Endothelial cell of umbilical vein (primary cell): ENCODE measurements around the gene B9D1. TPM values are rescaled to one million over a fixed set of nuclear protein-coding genes. Genes with fewer than 3 reads are reported as not detected.

Experiments used
- BruUV-seq: library from RNA; stranded (reverse); fragments of 400-500 nt; replicated peaks from 2 replicates; lab custom pipeline; 2021; lab: Mats Ljungman, UMichigan
- CTCF ChIA-PET: fragments of 300-600, 350-600 bp; sonication (Branson Sonifier 250); formaldehyde crosslinking; loops from one replicate; lab custom pipeline; 2021; ENCODE audit warnings: antibody characterized with exemption, inconsistent platforms; lab: Charles Lee
- POLR2A ChIA-PET: fragments of 300-600, 350-600 bp; sonication (Branson Sonifier 250); formaldehyde crosslinking; loops from one replicate; lab custom pipeline; 2021; ENCODE audit warnings: antibody characterized with exemption, inconsistent platforms; lab: Charles Lee
- DNase-seq: peaks from one replicate; pipeline ENCODE4 v3.0.0-alpha.2; 2011; ENCODE audit warnings: low read depth, low spot score
- FAIRE-seq: peaks from 2 replicates; lab custom pipeline; 2011; peaks lifted over from hg19 to GRCh38; lab: Jason Lieb, UNC
- H2AFZ ChIP-seq: 2 replicates; pipeline ENCODE4 v1.6.0; 2012; ENCODE audit warnings: low read depth, low read length, control low read depth, inconsistent platforms
- H3K27ac ChIP-seq: 2 replicates; pipeline ENCODE4 v1.5.1; 2011; ENCODE audit warnings: low read depth, mild to moderate bottlenecking, control low read depth, low read length, moderate library complexity; ENCODE audit not compliant: insufficient read depth
- H3K27me3 ChIP-seq, 2 experiments: 2 replicates each; pipeline versions ENCODE4 v1.6.0 to v1.6.1; 2011; ENCODE audit warnings: low read length in 2 of 2, mixed read lengths in 1 of 2; ENCODE audit not compliant: control insufficient read depth in 2 of 2, insufficient read depth in 2 of 2
- H3K36me3 ChIP-seq, 2 experiments: 2 replicates in 1 of 2; 3 replicates in 1 of 2; pipeline ENCODE4 v1.5.1; 2011; ENCODE audit warnings: low read length in 2 of 2, mild to moderate bottlenecking in 1 of 2, moderate library complexity in 1 of 2; ENCODE audit not compliant: control insufficient read depth in 2 of 2, insufficient read depth in 2 of 2; ENCODE audit errors: extremely low read depth in 1 of 2
- H3K4me1 ChIP-seq: 3 replicates; pipeline ENCODE4 v1.5.1; 2011; ENCODE audit warnings: mild to moderate bottlenecking, low read length; ENCODE audit not compliant: control insufficient read depth, insufficient read depth; ENCODE audit errors: extremely low read depth
- H3K4me2 ChIP-seq: 2 replicates; pipeline ENCODE4 v1.6.1; 2011; ENCODE audit warnings: low read length, control low read depth, mixed read lengths; ENCODE audit not compliant: insufficient read depth
- H3K4me3 ChIP-seq, 3 experiments: fragments of 200-600 bp in 1 of 3; sonication (generic), shearing (Covaris generic) in 1 of 3; replicated peaks in 1 of 3; 2 replicates each; pipeline ENCODE4 v1.5.1; 2011 to 2016; ENCODE audit warnings: control low read depth in 3 of 3, low read length in 3 of 3, mild to moderate bottlenecking in 2 of 3, inconsistent platforms in 1 of 3, low read depth in 1 of 3, moderate library complexity in 1 of 3; ENCODE audit not compliant: insufficient read depth in 1 of 3
- H3K79me2 ChIP-seq: 2 replicates; pipeline ENCODE4 v1.6.0; 2012; ENCODE audit warnings: low read length, inconsistent platforms; ENCODE audit not compliant: control insufficient read depth, insufficient read depth
- H3K9ac ChIP-seq: replicated peaks from 2 replicates; pipeline ENCODE3; 2011; ENCODE audit warnings: low read length, control low read depth; ENCODE audit not compliant: insufficient read depth; ENCODE audit errors: extremely low read depth
- H3K9me1 ChIP-seq: replicated peaks from 3 replicates; pipeline ENCODE4 v1.6.0; 2011; ENCODE audit warnings: mild to moderate bottlenecking, low read length; ENCODE audit not compliant: control insufficient read depth, insufficient read depth; ENCODE audit errors: extremely low read depth
- H3K9me3 ChIP-seq: replicated peaks from 2 replicates; pipeline ENCODE4 v1.5.1; 2012; ENCODE audit warnings: low read length, inconsistent platforms; ENCODE audit not compliant: control insufficient read depth, insufficient read depth
- H4K20me1 ChIP-seq: replicated peaks from 2 replicates; pipeline ENCODE3; 2011; ENCODE audit warnings: mild to moderate bottlenecking, low read length; ENCODE audit not compliant: control insufficient read depth, insufficient read depth; ENCODE audit errors: extremely low read depth
- CTCF ChIP-seq, 2 donors: IDR thresholded peaks; 1 replicate in 1 of 2; 2 replicates in 1 of 2; pipeline ENCODE4 v1.5.1; 2011; ENCODE audit warnings: low read length in 2 of 2, mild to moderate bottlenecking in 2 of 2, moderate library complexity in 2 of 2, control low read depth in 1 of 2, inconsistent platforms in 1 of 2, low read depth in 1 of 2; ENCODE audit not compliant: insufficient read depth in 1 of 2; ENCODE audit errors: extremely low read depth in 1 of 2
- EZH2 ChIP-seq: IDR thresholded peaks from 2 replicates; pipeline ENCODE4 v1.6.1; 2012; ENCODE audit warnings: borderline replicate concordance, low read depth, mild to moderate bottlenecking, moderate library complexity, low read length, inconsistent platforms; ENCODE audit not compliant: severe bottlenecking
- FOS ChIP-seq: IDR thresholded peaks from 2 replicates; pipeline ENCODE4 v1.6.1; 2011; ENCODE audit warnings: mild to moderate bottlenecking, low read length, moderate library complexity, borderline replicate concordance; ENCODE audit not compliant: insufficient read depth
- GATA2 ChIP-seq: IDR thresholded peaks from 2 replicates; pipeline ENCODE4 v1.7.0; 2011; ENCODE audit warnings: low read depth, mild to moderate bottlenecking, moderate library complexity, mixed read lengths, low read length; ENCODE audit not compliant: insufficient read length, insufficient read depth
- JUN ChIP-seq: IDR thresholded peaks from 2 replicates; pipeline ENCODE4 v1.6.1; 2011; ENCODE audit warnings: borderline replicate concordance, low read depth; ENCODE audit not compliant: insufficient read length, insufficient read depth
- MAX ChIP-seq: IDR thresholded peaks from 2 replicates; pipeline ENCODE4 v1.6.1; 2011; ENCODE audit not compliant: insufficient read depth, insufficient read length
- MYC ChIP-seq: IDR thresholded peaks from one replicate; pipeline ENCODE4 v1.6.1; 2011; ENCODE audit warnings: mild to moderate bottlenecking, low read depth, low read length
- POLR2A ChIP-seq: IDR thresholded peaks from 2 replicates; pipeline ENCODE4 v1.6.1; 2012; ENCODE audit warnings: low read depth, mild to moderate bottlenecking, control low read depth, low read length
- POLR2AphosphoS5 ChIP-seq: IDR thresholded peaks from 2 replicates; pipeline ENCODE4 v1.6.1; 2012; ENCODE audit warnings: low read depth, mild to moderate bottlenecking, control low read depth, low read length, moderate library complexity; ENCODE audit not compliant: insufficient read depth
- dilution Hi-C: fragments of 300-500 bp; cut with MboI; formaldehyde crosslinking; loops from one replicate; pipeline ENCODE4 v1.15.0; 2019; ENCODE audit warnings: low sequenced_read_pairs; ENCODE audit not compliant: extremely low pct_ligation_motif_present
- intact Hi-C: fragments of 100-400 bp; cut with micrococcal nuclease; formaldehyde crosslinking; loops from one replicate; pipeline ENCODE4 v1.10.0; 2022
- polyA plus RNA-seq, 4 experiments: library from polyadenylated mRNA; depleted of rRNA in 3 of 4; stranded (reverse) in 3 of 4; unstranded in 1 of 4; fragments of >200 nt; gene quantifications; 2 replicates each; pipeline versions ENCODE4 v1.2.1 to v1.2.3, GENCODE V29; 2011 to 2012; ENCODE audit warnings: missing spikeins in 1 of 4
- total RNA-seq: library from RNA; stranded (reverse); gene quantifications from 2 replicates; pipeline ENCODE4 v1.2.3, GENCODE V29; 2021

Gene B9D1
- total and polyA plus RNA-seq, 2 donors (not counting 3 experiments of a cell fraction or from before 2014, with no cell fraction given) = 20.5 to 55.8 TPM

- TF ChIP-seq JUN (no peak), POLR2A (no peak), MYC (no peak), POLR2AphosphoS5 (no peak), EZH2 (no peak), GATA2 (no peak), MAX (no peak), FOS (no peak), CTCF (IDR thresholded peaks at IDR 0.05; ENCODE audit: extremely low read depth in 1 of 2, insufficient read depth in 1 of 2, low read depth in 1 of 2, low read length in 2 of 2) (no peak)
- Histone ChIP-seq H2AFZ (no peak overlapping the region), H3K27me3 (no peaks in the 10 kb centered on the region), H3K9me1 (no peaks in the 10 kb centered on the region), H3K4me1 (no peaks in the 10 kb centered on the region), H3K36me3 (peaks cover 0 to 10% of the 10 kb centered on the region in 2 experiments), H3K79me2 (no peaks in the 10 kb centered on the region), H3K9me3 (no peaks in the 10 kb centered on the region), H3K4me3 (no peak overlapping the region), H3K4me2 (no peak overlapping the region), H4K20me1 (no peaks in the 10 kb centered on the region), H3K27ac (no peak overlapping the region), H3K9ac (no peak overlapping the region)
- no TSS peak for BruUV-seq
- dilution Hi-C loops = no loop called here
- no peak for DNase-seq
- POLR2A ChIA-PET = no interaction called here
- intact Hi-C loops = no loop called here
- CTCF ChIA-PET = interaction anchor here (1.0 kb wide), 1 partner anchor 10 kb away, joined by 3 read pairs; no protein-coding TSS in a partner anchor
- FAIRE-seq = no peak
Observed at GRCh38 chr17:19333736-19334290, 28.7 kb downstream of the B9D1 start.
